Measurements from ENCODE around the gene TM4SF4.

GRCh38 chr3:149453140-149453805 lies 21.2 kb upstream of the TM4SF4 start:
- TF ChIP-seq POLR2A (IDR thresholded peaks at IDR 0.05) (no peak), CTCF (IDR thresholded peaks at IDR 0.05) (no peak), EP300 (IDR thresholded peaks at IDR 0.05) (no peak), POLR2AphosphoS5 (IDR thresholded peaks at IDR 0.05) (no peak)

All from sigmoid colon (tissue), 4 donors.